ENCODE results near the gene OTOL1. TPM values are rescaled to one million over a fixed set of nuclear protein-coding genes. Genes with fewer than 3 reads are reported as not detected.

OTOL1 gene
- polyA plus RNA-seq, 1 experiment: not detected

GRCh38 chr3:161550491-161551195, 54.0 kb downstream of the OTOL1 start:
- no peak for DNase-seq (ENCODE audit: low read depth)
- Histone ChIP-seq H3K4me3 (ENCODE audit: low read depth, low read length) (no peak overlapping the region), H3K36me3 (ENCODE audit: control insufficient read depth, insufficient read depth, low read length) (no peaks in the 10 kb centered on the region), H3K27me3 (ENCODE audit: control insufficient read depth, insufficient read depth, low read length) (no peaks in the 10 kb centered on the region)
- CTCF ChIA-PET: no interaction called here
- POLR2A ChIA-PET: no interaction called here
- TF ChIP-seq CTCF (IDR thresholded peaks at IDR 0.05; ENCODE audit: insufficient read depth, low read depth, low read length): no peak

- TF ChIP-seq CTCF (IDR thresholded peaks at IDR 0.05; ENCODE audit: insufficient read depth, low read depth, low read length): no peak
- POLR2A ChIA-PET: no interaction called here
- Histone ChIP-seq H3K36me3 (ENCODE audit: control insufficient read depth, insufficient read depth, low read length) (no peaks in the 10 kb centered on the region), H3K27me3 (ENCODE audit: control insufficient read depth, insufficient read depth, low read length) (no peaks in the 10 kb centered on the region), H3K4me3 (ENCODE audit: low read depth, low read length) (no peak overlapping the region)
- no peak for DNase-seq (ENCODE audit: low read depth)
- CTCF ChIA-PET: no interaction called here
These were observed 55.1 kb downstream of the OTOL1 start for GRCh38 chr3:161551697-161552096.

GRCh38 chr3:161552984-161553560, 56.5 kb downstream of the OTOL1 start:
- H3K27me3 ChIP-seq (ENCODE audit: control insufficient read depth, insufficient read depth, low read length): no peaks in the 10 kb centered on the region
- no peak for TF ChIP-seq CTCF (IDR thresholded peaks at IDR 0.05; ENCODE audit: insufficient read depth, low read depth, low read length)
- no peak for DNase-seq (ENCODE audit: low read depth)
- CTCF ChIA-PET: no interaction called here
- POLR2A ChIA-PET: no interaction called here
- no peak overlapping the region for H3K4me3 ChIP-seq (ENCODE audit: low read depth, low read length)
- H3K36me3 ChIP-seq (ENCODE audit: control insufficient read depth, insufficient read depth, low read length): no peaks in the 10 kb centered on the region

Other genes starting within 250 kb of the OTOL1 start
- not detected in 2 replicates for gene SPTSSB, start 125.3 kb upstream of the OTOL1 start, polyA plus RNA-seq (2011; rRNA removed)